Smooth muscle cell (in vitro differentiated cells): ENCODE measurements around the gene CCM2. TPM values are rescaled to one million over a fixed set of nuclear protein-coding genes. Genes with fewer than 3 reads are reported as not detected.

Source experiments
- DNase-seq: peaks from one replicate; lab custom pipeline; 2025; ENCODE audit not compliant: unreplicated experiment; lab: John Stamatoyannopoulos, UW
- H2AFZ ChIP-seq: fragments of 200-600 bp; sonication (generic); 2 replicates; pipeline ENCODE4 v1.6.0; 2016; ENCODE audit warnings: antibody characterized with exemption, low read depth, mild to moderate bottlenecking
- H3F3A ChIP-seq: fragments of 200-600 bp; sonication (generic); 2 replicates; pipeline ENCODE4 v1.6.0; 2017; ENCODE audit warnings: antibody characterized with exemption, low read depth
- H3K27ac ChIP-seq: fragments of 200-600 bp; sonication (generic); 2 replicates; pipeline ENCODE4 v1.5.1; 2016; ENCODE audit warnings: low read depth, mild to moderate bottlenecking
- H3K27me3 ChIP-seq: fragments of 200-600 bp; sonication (generic); 2 replicates; pipeline ENCODE4 v1.6.1; 2016; ENCODE audit warnings: low read depth, mild to moderate bottlenecking
- H3K36me3 ChIP-seq: fragments of 200-600 bp; sonication (generic); 2 replicates; pipeline ENCODE4 v1.5.1; 2016; ENCODE audit warnings: low read depth
- H3K4me1 ChIP-seq: fragments of 200-600 bp; sonication (generic); 2 replicates; pipeline ENCODE4 v1.5.1; 2016; ENCODE audit warnings: low read depth
- H3K4me2 ChIP-seq: fragments of 200-600 bp; sonication (generic); 2 replicates; pipeline ENCODE4 v1.6.0; 2016; ENCODE audit warnings: mild to moderate bottlenecking
- H3K4me3 ChIP-seq: fragments of 200-600 bp; sonication (generic); 2 replicates; pipeline ENCODE4 v1.5.1; 2016; ENCODE audit warnings: mild to moderate bottlenecking
- H3K79me2 ChIP-seq: fragments of 200-600 bp; sonication (generic); 2 replicates; pipeline ENCODE4 v1.6.0; 2016; ENCODE audit warnings: low read depth, mild to moderate bottlenecking
- H3K9ac ChIP-seq: fragments of 200-600 bp; sonication (generic); 2 replicates; pipeline ENCODE4 v1.6.0; 2016; ENCODE audit warnings: low read depth
- H3K9me3 ChIP-seq: fragments of 200-600 bp; sonication (generic); replicated peaks from 2 replicates; pipeline ENCODE4 v1.5.1; 2016; ENCODE audit warnings: low read depth
- H4K20me1 ChIP-seq: fragments of 200-600 bp; sonication (generic); 2 replicates; pipeline ENCODE4 v1.6.0; 2016; ENCODE audit warnings: low read depth
- CTCF ChIP-seq: fragments of 200-600 bp; sonication (generic); IDR thresholded peaks from 2 replicates; pipeline ENCODE4 v1.5.1; 2017; ENCODE audit warnings: borderline replicate concordance, mild to moderate bottlenecking, antibody characterized with exemption; ENCODE audit not compliant: insufficient read depth, poor library complexity, severe bottlenecking
- WGBS: methylation state at CpG from one replicate; pipeline ENCODE4 v1.1.7; 2016; ENCODE audit warnings: low lambda C conversion rate; 5-methylcytosine and 5-hydroxymethylcytosine counted together
- polyA plus RNA-seq: library from polyadenylated mRNA; unstranded; fragments of >200 nt; fragmentation: Nextera tagmentation; extraction: Ambion mirVana; gene quantifications from 2 replicates; pipeline ENCODE4 v1.2.1, GENCODE V29; 2016
- total RNA-seq: library from RNA; depleted of rRNA; stranded (reverse); fragments of >200 nt; gene quantifications from 2 replicates; pipeline ENCODE4 v1.2.3, GENCODE V29; 2014

Gene CCM2
- total and polyA plus RNA-seq, 2 experiments from 2014 or later: 32.6 to 85.5 TPM

- no peaks in the 10 kb centered on the region for H3K9me3 ChIP-seq
- H3K4me3 ChIP-seq: no peak overlapping the region
- no peak for DNase-seq
- H2AFZ ChIP-seq: no peak overlapping the region
- H3K4me2 ChIP-seq: no peak overlapping the region
- H4K20me1 ChIP-seq: peaks cover 2% of the 10 kb centered on the region
- H3F3A ChIP-seq: no peaks in the 10 kb centered on the region
- no peaks in the 10 kb centered on the region for H3K4me1 ChIP-seq
- H3K36me3 ChIP-seq: no peaks in the 10 kb centered on the region
- no peak for TF ChIP-seq CTCF
- 94% methylated on average over 8 of the region's 8 CpGs for WGBS
- no peaks in the 10 kb centered on the region for H3K27me3 ChIP-seq
- H3K9ac ChIP-seq: no peak overlapping the region
- peaks cover 4% of the 10 kb centered on the region for H3K79me2 ChIP-seq
- no peak overlapping the region for H3K27ac ChIP-seq
These were observed 4.2 kb upstream of the CCM2 start for GRCh38 chr7:44995555-44996493.

GRCh38 chr7:44998153-44998871, 1.7 kb upstream of the CCM2 start:
- Histone ChIP-seq H3K4me2 (peak overlapping the region; percentile 82), H2AFZ (peak overlapping the region; percentile 92), H3K4me3 (peak overlapping the region; percentile 59), H3K27me3 (no peaks in the 10 kb centered on the region), H4K20me1 (peaks cover 27% of the 10 kb centered on the region), H3F3A (no peaks in the 10 kb centered on the region), H3K79me2 (peaks cover 29% of the 10 kb centered on the region), H3K36me3 (no peaks in the 10 kb centered on the region), H3K4me1 (peaks cover 12% of the 10 kb centered on the region), H3K9me3 (no peaks in the 10 kb centered on the region), H3K9ac (no peak overlapping the region), H3K27ac (peak overlapping the region; percentile 48)
- 81% methylated on average over 4 of the region's 4 CpGs for WGBS
- TF ChIP-seq CTCF: no peak
- DNase-seq: no peak

GRCh38 chr7:44999245-45000092, 532 bp upstream of the CCM2 start:
- Histone ChIP-seq H3K27me3 (no peaks in the 10 kb centered on the region), H3K4me1 (peaks cover 12% of the 10 kb centered on the region), H3K79me2 (peaks cover 41% of the 10 kb centered on the region), H3K9ac (peak overlapping the region; percentile 39), H3K27ac (peak overlapping the region; percentile 48), H3K4me3 (peak overlapping the region; percentile 59), H4K20me1 (peaks cover 37% of the 10 kb centered on the region), H2AFZ (peak overlapping the region; percentile 92), H3F3A (no peaks in the 10 kb centered on the region), H3K9me3 (no peaks in the 10 kb centered on the region), H3K36me3 (no peaks in the 10 kb centered on the region), H3K4me2 (peak overlapping the region; percentile 82)
- TF ChIP-seq CTCF: peak; percentile 2
- DNase-seq: peak; percentile 96
- under 1% methylated on average over 52 of the region's 66 CpGs for WGBS
